Measurements from ENCODE around the gene PIBF1.

DNA sequence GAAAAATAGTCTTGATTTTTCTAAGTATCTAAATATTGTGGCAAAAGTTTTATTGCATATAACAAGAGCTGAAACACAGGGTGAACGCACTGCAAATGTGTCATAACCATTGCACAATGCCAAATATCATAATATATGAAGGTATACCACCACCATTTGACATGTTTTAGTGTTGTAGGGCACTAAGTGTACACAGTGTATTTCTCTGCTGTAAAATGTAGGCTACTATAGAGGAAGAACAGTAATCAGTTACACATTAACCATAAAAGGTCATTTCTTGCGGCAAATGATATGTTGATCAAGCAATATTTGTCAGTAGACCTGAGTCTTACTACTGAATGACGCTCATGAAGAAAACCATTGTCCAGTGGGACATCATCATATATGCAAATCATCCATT is 258.6 kb downstream of the PIBF1 start:
- TF ChIP-seq, protein P1, sequence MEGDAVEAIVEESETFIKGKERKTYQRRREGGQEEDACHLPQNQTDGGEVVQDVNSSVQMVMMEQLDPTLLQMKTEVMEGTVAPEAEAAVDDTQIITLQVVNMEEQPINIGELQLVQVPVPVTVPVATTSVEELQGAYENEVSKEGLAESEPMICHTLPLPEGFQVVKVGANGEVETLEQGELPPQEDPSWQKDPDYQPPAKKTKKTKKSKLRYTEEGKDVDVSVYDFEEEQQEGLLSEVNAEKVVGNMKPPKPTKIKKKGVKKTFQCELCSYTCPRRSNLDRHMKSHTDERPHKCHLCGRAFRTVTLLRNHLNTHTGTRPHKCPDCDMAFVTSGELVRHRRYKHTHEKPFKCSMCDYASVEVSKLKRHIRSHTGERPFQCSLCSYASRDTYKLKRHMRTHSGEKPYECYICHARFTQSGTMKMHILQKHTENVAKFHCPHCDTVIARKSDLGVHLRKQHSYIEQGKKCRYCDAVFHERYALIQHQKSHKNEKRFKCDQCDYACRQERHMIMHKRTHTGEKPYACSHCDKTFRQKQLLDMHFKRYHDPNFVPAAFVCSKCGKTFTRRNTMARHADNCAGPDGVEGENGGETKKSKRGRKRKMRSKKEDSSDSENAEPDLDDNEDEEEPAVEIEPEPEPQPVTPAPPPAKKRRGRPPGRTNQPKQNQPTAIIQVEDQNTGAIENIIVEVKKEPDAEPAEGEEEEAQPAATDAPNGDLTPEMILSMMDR (IDR thresholded peaks at IDR 0.05): no peak
- TF ChIP-seq POLR2A (IDR thresholded peaks at IDR 0.05) (no peak), POLR2AphosphoS5 (IDR thresholded peaks at IDR 0.05) (no peak)
